A549 (cell line): ENCODE data around the gene SPEM1. TPM values are rescaled to one million over a fixed set of nuclear protein-coding genes. Genes with fewer than 3 reads are reported as not detected.

Experiments used
- ATAC-seq, 2 experiments: fragments of 200-7000 bp in 1 of 2; fragments of >200 bp in 1 of 2; cut with Nextera tagmentation in 1 of 2; cut with Tn5 transposase in 1 of 2; 3 replicates each; pipeline versions ENCODE4 v1.8.0 to v1.9.1; 2018 to 2020; ENCODE audit warnings: mild to moderate bottlenecking in 1 of 2, moderate library complexity in 1 of 2
- CTCF ChIA-PET: fragments of 300-600 bp; sonication (Branson Sonifier 250); formaldehyde crosslinking; extraction: SDS; loops from one replicate; lab custom pipeline; 2021; ENCODE audit warnings: antibody characterized with exemption, inconsistent platforms; lab: Yijun Ruan, JAX
- POLR2A ChIA-PET: fragments of 350-600 bp; formaldehyde crosslinking; extraction: SDS; loops from one replicate; lab custom pipeline; 2021; ENCODE audit warnings: antibody characterized with exemption, inconsistent platforms; lab: Yijun Ruan, JAX
- DNase-seq, 2 experiments: peaks; one replicate each; pipeline versions ENCODE4 v3.0.0 to v3.0.0-alpha.2; 2011 to 2016; ENCODE audit warnings: low read depth in 1 of 2, low spot score in 1 of 2
- FAIRE-seq: peaks from 2 replicates; lab custom pipeline; 2011; peaks lifted over from hg19 to GRCh38; lab: Jason Lieb, UNC
- H3K27ac ChIP-seq, 2 experiments: fragments of >200 bp; sonication (Bioruptor Twin); formaldehyde crosslinking; 3 replicates each; pipeline ENCODE4 v1.5.1; 2016 to 2017
- H3K4me1 ChIP-seq: fragments of >200 bp; sonication (Bioruptor Twin); formaldehyde crosslinking; 3 replicates; pipeline ENCODE4 v1.6.1; 2016
- H3K4me2 ChIP-seq: fragments of >200 bp; sonication (Bioruptor Twin); formaldehyde crosslinking; 3 replicates; pipeline ENCODE4 v1.6.1; 2016
- H3K4me3 ChIP-seq: fragments of >200 bp; sonication (Bioruptor Twin); formaldehyde crosslinking; 3 replicates; pipeline ENCODE4 v1.5.1; 2016
- H3K9me3 ChIP-seq: fragments of >200 bp; sonication (Bioruptor Twin); formaldehyde crosslinking; 3 replicates; pipeline ENCODE4 v1.6.1; 2016
- CBX2 ChIP-seq: fragments of 200-600 bp; sonication (generic); IDR thresholded peaks from 2 replicates; pipeline ENCODE4 v1.6.1; 2016; ENCODE audit warnings: low read depth, mild to moderate bottlenecking, borderline replicate concordance
- CBX8 ChIP-seq: fragments of 200-600 bp; sonication (generic); IDR thresholded peaks from 2 replicates; pipeline ENCODE4 v1.6.1; 2016
- CHD2 ChIP-seq: fragments of 150-350 bp; IDR thresholded peaks from 2 replicates; pipeline ENCODE4 v1.6.1; 2014; ENCODE audit warnings: low read length; ENCODE audit not compliant: partially characterized antibody
- CHD4 ChIP-seq: fragments of 200-600 bp; sonication (generic); IDR thresholded peaks from 2 replicates; pipeline ENCODE4 v1.6.1; 2016; ENCODE audit warnings: antibody characterized with exemption, mild to moderate bottlenecking, borderline replicate concordance
- CTCF ChIP-seq: fragments of >200 bp; sonication (Bioruptor Twin); formaldehyde crosslinking; IDR thresholded peaks from 3 replicates; pipeline ENCODE4 v1.5.1; 2016
- EHF ChIP-seq: fragments of 250-450 bp; sonication (Bioruptor Pico); IDR thresholded peaks from 2 replicates; pipeline ENCODE4 v1.5.0; 2020; ENCODE audit warnings: mild to moderate bottlenecking
- EP300 ChIP-seq, 2 experiments: fragments of >200 bp; sonication (Bioruptor Twin); formaldehyde crosslinking; IDR thresholded peaks; 2 replicates in 1 of 2; 3 replicates in 1 of 2; pipeline ENCODE4 v1.6.1; 2016 to 2017
- ESRRA ChIP-seq: fragments of 150-350 bp; IDR thresholded peaks from 2 replicates; pipeline ENCODE4 v1.6.1; 2014; ENCODE audit warnings: mild to moderate bottlenecking, low read length, borderline replicate concordance
- FOXS1 ChIP-seq: fragments of 250-450 bp; sonication (Bioruptor Pico); IDR thresholded peaks from 2 replicates; pipeline ENCODE4 v1.5.0; 2020; ENCODE audit warnings: mild to moderate bottlenecking, moderate library complexity
- HDAC2 ChIP-seq: fragments of 200-600 bp; sonication (generic); IDR thresholded peaks from 2 replicates; pipeline ENCODE4 v1.6.1; 2016
- HES2 ChIP-seq: fragments of >200 bp; sonication (Bioruptor Twin); formaldehyde crosslinking; IDR thresholded peaks from 2 replicates; pipeline ENCODE4 v1.6.1; 2016
- KDM1A ChIP-seq: fragments of 200-600 bp; sonication (generic); IDR thresholded peaks from 2 replicates; pipeline ENCODE4 v1.6.1; 2016; ENCODE audit warnings: low read depth, mild to moderate bottlenecking
- MAFK ChIP-seq: fragments of 450-650 bp; IDR thresholded peaks from 2 replicates; pipeline ENCODE4 v1.6.1; 2014; ENCODE audit not compliant: partially characterized antibody
- MAX ChIP-seq: IDR thresholded peaks from 2 replicates; pipeline ENCODE4 v1.6.1; 2012
- MAZ ChIP-seq: fragments of 150-350 bp; IDR thresholded peaks from 2 replicates; pipeline ENCODE4 v1.6.1; 2014; ENCODE audit warnings: antibody characterized with exemption, low read depth, low read length, borderline replicate concordance
- MYC ChIP-seq: IDR thresholded peaks from 2 replicates; pipeline ENCODE4 v1.6.1; 2012; ENCODE audit warnings: mild to moderate bottlenecking, inconsistent platforms, low read length, improper control_type of control experiment, borderline replicate concordance
- NPAS2 ChIP-seq: fragments of 250-450 bp; sonication (Bioruptor Pico); IDR thresholded peaks from 2 replicates; pipeline ENCODE4 v1.8.0; 2022; ENCODE audit warnings: mild to moderate bottlenecking, moderate library complexity, borderline replicate concordance
- POLR2A ChIP-seq: IDR thresholded peaks from 2 replicates; pipeline ENCODE4 v1.6.1; 2012; ENCODE audit warnings: mild to moderate bottlenecking, low read length
- RAD21 ChIP-seq, 2 experiments: fragments of >200 bp in 1 of 2; sonication (Bioruptor Twin) in 1 of 2; formaldehyde crosslinking in 1 of 2; IDR thresholded peaks in 1 of 2; conservative IDR thresholded peaks in 1 of 2; 2 replicates in 1 of 2; 3 replicates in 1 of 2; pipeline ENCODE4 v1.6.1; 2012 to 2018; ENCODE audit warnings: inconsistent platforms in 1 of 2
- ZFP36 ChIP-seq: fragments of 450-650 bp; IDR thresholded peaks from 2 replicates; pipeline ENCODE4 v1.6.1; 2014; ENCODE audit warnings: borderline replicate concordance; ENCODE audit not compliant: partially characterized antibody
- WGBS: methylation state at CpG from one replicate; pipeline ENCODE4 v1.1.6; 2017; ENCODE audit errors: missing lambda C conversion rate; 5-methylcytosine and 5-hydroxymethylcytosine counted together
- polyA plus RNA-seq, 4 experiments: library from polyadenylated mRNA; depleted of rRNA in 3 of 4; stranded (reverse); fragments of >200 nt; fragmentation: RNase III in 1 of 4; extraction: RNeasy Plus Mini Kit Qiagen cat#74134 plus additional on column Dnase treatment in 1 of 4; gene quantifications; 2 replicates in 3 of 4; 3 replicates in 1 of 4; pipeline ENCODE4 v1.2.3, GENCODE V29; 2011 to 2017

Gene SPEM1
- polyA plus RNA-seq, 2 of the 4 experiments (the other 2 are of a cell fraction): 0.09 TPM; not detected in 1

DNA sequence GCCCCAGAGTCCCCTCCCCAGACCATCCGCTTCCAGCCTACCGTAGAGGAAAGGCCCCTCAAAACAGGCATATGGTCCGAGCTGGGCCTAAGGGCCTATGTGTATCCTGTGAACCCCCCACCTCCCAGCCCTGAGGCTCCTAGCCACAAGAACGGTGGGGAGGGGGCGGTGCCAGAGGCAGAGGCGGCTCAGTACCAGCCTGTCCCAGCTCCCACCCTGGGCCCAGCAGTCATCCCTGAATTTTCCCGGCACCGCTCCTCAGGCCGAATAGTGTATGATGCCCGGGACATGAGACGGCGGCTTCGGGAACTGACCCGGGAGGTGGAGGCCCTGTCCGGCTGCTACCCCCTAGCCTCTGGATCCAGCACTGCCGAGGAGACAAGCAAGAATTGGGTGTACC is 1.1 kb downstream of the SPEM1 start:
- H3K9me3 ChIP-seq: no peaks in the 10 kb centered on the region
- no peak for FAIRE-seq
- POLR2A ChIA-PET: interaction anchor here (1.4 kb wide), 1 partner anchor 9 kb away, joined by 3 read pairs; no protein-coding TSS in a partner anchor
- no peak for DNase-seq
- TF ChIP-seq CHD4 (no peak), CHD2 (no peak), NPAS2 (CRISPR knock-in tag) (no peak), POLR2A (no peak), RAD21 (conservative IDR thresholded peaks at IDR 0.05 in 1 of 2, IDR thresholded peaks at IDR 0.05 in 1 of 2) (no peak), EHF (CRISPR knock-in tag) (no peak), CBX2 (no peak), ZFP36 (no peak), HES2 (no peak), KDM1A (no peak), EP300 (IDR thresholded peaks at IDR 0.05) (no peak)
- no peak overlapping the region for H3K4me2 ChIP-seq
- no peak; a peak in 1 of 6 replicates for ATAC-seq
- WGBS: 94% methylated on average over 14 of the region's 16 CpGs
- no peak overlapping the region for H3K4me3 ChIP-seq
- H3K4me1 ChIP-seq: no peaks in the 10 kb centered on the region
- CTCF ChIA-PET: interaction anchor here (0.7 to 3.3 kb wide), 8 partner anchors 10 to 141 kb away, joined by 3 to 18 read pairs (median 7); partner anchors contain the start of gene SENP3
- H3K27ac ChIP-seq: no peak overlapping the region

DNA sequence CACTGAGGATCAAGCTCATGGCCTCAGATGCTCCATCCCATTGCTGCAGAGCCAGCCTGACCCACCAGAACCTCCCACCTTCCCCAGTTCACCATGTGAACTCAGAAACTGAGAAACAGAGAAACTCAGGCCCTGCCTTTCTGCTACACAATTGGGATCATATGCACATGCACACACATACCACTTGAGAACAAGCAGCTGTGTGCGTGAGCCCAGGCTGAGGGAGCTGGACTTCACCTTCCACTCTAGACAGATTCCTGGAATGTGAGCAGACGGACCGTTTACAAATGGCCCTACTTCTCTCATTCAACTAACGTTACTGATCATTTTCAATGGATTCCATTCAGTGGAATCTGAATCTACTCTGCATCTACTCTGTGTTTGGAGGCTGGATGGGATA is 3.6 kb downstream of the SPEM1 start:
- Histone ChIP-seq H3K4me1 (no peaks in the 10 kb centered on the region), H3K9me3 (no peaks in the 10 kb centered on the region), H3K4me3 (no peak overlapping the region), H3K4me2 (no peak overlapping the region), H3K27ac (no peak overlapping the region)
- TF ChIP-seq FOXS1 (CRISPR knock-in tag) (no peak), MYC (no peak), MAZ (no peak), POLR2A (no peak), CBX8 (no peak)
- WGBS: 81% methylated on average over 4 of the region's 4 CpGs
- DNase-seq (no peak), ATAC-seq (no peak), FAIRE-seq (no peak)
- ChIA-PET CTCF (interaction anchor here (0.9 to 5.7 kb wide), 7 partner anchors 9 to 68 kb away, joined by 3 to 50 read pairs (median 3); partner anchors contain the start of gene TMEM102), POLR2A (no interaction called here)

DNA sequence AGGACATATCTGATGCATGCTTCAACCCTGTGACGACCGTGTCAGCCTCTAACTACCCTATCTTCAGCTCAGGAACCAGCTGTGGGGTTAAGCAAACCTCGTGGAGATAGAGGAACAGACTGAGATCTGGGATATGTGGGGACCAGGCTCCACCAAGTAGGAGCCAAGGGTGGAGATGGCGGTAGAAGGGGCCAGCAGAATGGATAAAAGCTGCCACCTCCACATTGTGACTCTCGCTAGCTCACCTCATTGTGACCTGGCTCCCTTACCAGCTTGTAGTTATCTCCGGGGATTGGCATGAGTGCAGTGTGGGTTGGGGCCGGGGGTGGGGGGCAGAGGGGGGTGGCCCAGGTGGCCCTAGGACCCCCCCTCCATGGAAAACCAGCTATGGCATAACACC is 5.2 kb downstream of the SPEM1 start, which contains the start of gene SPEM2:
TSS of gene SPEM2 (plus strand) at position 301 of the 400 bp plus-strand sequence. CDS start at position 374, 73 bp downstream.
- WGBS: 52% methylated on average over 6 of the region's 7 CpGs
- POLR2A ChIA-PET: interaction anchor here (1.1 to 1.9 kb wide), 2 partner anchors 10 to 21 kb away, joined by 4 to 9 read pairs; partner anchors contain the start of genes TMEM102 and TMEM256

More for the DNA sequence above, 5.2 kb downstream of the SPEM1 start, which contains the start of gene SPEM2:
- H3K4me1 ChIP-seq: no peaks in the 10 kb centered on the region
- ATAC-seq (no peak), DNase-seq (no peak), FAIRE-seq (no peak)
- H3K27ac ChIP-seq: no peak within 1 kb of the TSS
- no peak within 1 kb of the TSS for H3K4me2 ChIP-seq
- no peak within 1 kb of the TSS for H3K4me3 ChIP-seq
- no peak for TF ChIP-seq MAFK
- TF ChIP-seq MAX: no peak
- TF ChIP-seq RAD21 (conservative IDR thresholded peaks at IDR 0.05 in 1 of 2, IDR thresholded peaks at IDR 0.05 in 1 of 2): no peak
- TF ChIP-seq CTCF: no peak
- no peak for TF ChIP-seq ESRRA
- TF ChIP-seq HDAC2: no peak
- no peak for TF ChIP-seq EHF (CRISPR knock-in tag)
- no peak for TF ChIP-seq EP300 (IDR thresholded peaks at IDR 0.05)
- TF ChIP-seq, all 56 proteins: peak for 0
- no peaks in the 10 kb centered on the region for H3K9me3 ChIP-seq
- CTCF ChIA-PET: interaction anchor here (0.5 to 5.7 kb wide), 4 partner anchors 11 to 128 kb away, joined by 3 to 50 read pairs (median 8); partner anchors contain the start of genes TMEM102 and TMEM95
